ENCODE data around the gene BUD23. TPM values are rescaled to one million over a fixed set of nuclear protein-coding genes. Genes with fewer than 3 reads are reported as not detected.

Gene BUD23
- total and polyA plus RNA-seq, 7 donors: 34.2 to 86.8 (median 37.1) TPM

DNA sequence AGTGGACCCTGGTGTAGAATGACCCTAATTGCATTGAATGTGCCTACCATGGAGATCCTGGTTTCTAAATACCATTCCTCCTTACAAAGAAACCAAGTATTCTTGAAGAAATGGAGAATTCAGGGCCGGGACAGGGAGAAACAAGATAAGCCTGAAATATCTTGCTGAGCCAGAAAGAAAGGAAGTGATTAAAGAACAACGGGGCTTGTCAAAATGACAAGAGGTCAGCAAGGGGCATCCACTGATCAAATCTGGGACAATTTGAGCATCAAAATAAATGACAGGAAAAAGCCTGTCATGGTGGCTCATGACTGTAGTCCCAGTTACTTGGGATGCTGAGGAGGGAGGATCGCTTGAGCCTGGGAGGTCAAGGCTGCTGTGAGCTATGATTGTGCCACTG is 47.1 kb downstream of the BUD23 start:
- no peaks in the 10 kb centered on the region for H3K9me3 ChIP-seq
- no peak overlapping the region for H3K4me3 ChIP-seq
- peaks cover 0 to 9% (median 0%) of the 10 kb centered on the region in 3 donors for H3K27me3 ChIP-seq
- no peak overlapping the region for H3K27ac ChIP-seq
- intact Hi-C loops (cut with DNase I): loop anchor here (10.0 kb wide), 1 partner anchor 114 kb away; the partner anchor contains the start of gene METTL27
- DNase-seq: no peak
- H3K4me1 ChIP-seq: peaks cover 0 to 4% (median 0%) of the 10 kb centered on the region in 4 donors
- 33 to 47% methylated on average over 3 of the region's 3 CpGs for WGBS, 2 donors
- TF ChIP-seq EP300 (IDR thresholded peaks at IDR 0.05) (no peak), POLR2AphosphoS5 (IDR thresholded peaks at IDR 0.05) (no peak), POLR2A (IDR thresholded peaks at IDR 0.05) (no peak)
- TF ChIP-seq, protein P1, sequence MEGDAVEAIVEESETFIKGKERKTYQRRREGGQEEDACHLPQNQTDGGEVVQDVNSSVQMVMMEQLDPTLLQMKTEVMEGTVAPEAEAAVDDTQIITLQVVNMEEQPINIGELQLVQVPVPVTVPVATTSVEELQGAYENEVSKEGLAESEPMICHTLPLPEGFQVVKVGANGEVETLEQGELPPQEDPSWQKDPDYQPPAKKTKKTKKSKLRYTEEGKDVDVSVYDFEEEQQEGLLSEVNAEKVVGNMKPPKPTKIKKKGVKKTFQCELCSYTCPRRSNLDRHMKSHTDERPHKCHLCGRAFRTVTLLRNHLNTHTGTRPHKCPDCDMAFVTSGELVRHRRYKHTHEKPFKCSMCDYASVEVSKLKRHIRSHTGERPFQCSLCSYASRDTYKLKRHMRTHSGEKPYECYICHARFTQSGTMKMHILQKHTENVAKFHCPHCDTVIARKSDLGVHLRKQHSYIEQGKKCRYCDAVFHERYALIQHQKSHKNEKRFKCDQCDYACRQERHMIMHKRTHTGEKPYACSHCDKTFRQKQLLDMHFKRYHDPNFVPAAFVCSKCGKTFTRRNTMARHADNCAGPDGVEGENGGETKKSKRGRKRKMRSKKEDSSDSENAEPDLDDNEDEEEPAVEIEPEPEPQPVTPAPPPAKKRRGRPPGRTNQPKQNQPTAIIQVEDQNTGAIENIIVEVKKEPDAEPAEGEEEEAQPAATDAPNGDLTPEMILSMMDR (IDR thresholded peaks at IDR 0.05): no peak
- peaks cover 0 to under 1% (median 0%) of the 10 kb centered on the region in 4 donors for H3K36me3 ChIP-seq

DNA sequence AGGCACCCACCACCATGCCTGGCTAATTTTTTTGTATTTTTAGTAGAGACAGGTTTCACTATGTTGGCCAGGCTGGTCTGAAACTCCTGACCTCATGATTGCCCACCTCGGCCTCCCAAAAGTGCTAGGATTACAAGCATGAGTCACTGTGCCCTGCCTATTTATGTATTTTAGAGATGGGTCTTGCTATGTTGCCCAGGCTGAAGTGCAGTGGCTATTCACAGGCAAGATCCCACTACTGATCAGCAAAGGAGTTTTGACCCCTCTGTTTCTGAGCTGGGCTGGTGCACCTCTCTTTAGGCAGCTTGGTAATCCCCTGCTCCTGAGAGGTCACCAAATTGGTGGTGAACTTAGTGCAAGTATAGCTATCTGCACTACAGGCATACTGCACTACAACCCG is 49.0 kb downstream of the BUD23 start:
- WGBS, 2 donors: 45 to 62% methylated on average over 2 of the region's 2 CpGs
- TF ChIP-seq EP300 (IDR thresholded peaks at IDR 0.05) (no peak), POLR2A (IDR thresholded peaks at IDR 0.05) (no peak), POLR2AphosphoS5 (IDR thresholded peaks at IDR 0.05) (no peak)
- TF ChIP-seq, protein P1 (IDR thresholded peaks at IDR 0.05): no peak
- H3K9me3 ChIP-seq: no peaks in the 10 kb centered on the region
- H3K27me3 ChIP-seq: no peaks in the 10 kb centered on the region
- no peak for DNase-seq
- intact Hi-C loops (cut with DNase I): loop anchor here (10.0 kb wide), 1 partner anchor 112 kb away; the partner anchor contains the start of gene METTL27
- no peak overlapping the region for H3K4me3 ChIP-seq
- H3K27ac ChIP-seq: no peak overlapping the region
- peaks cover 0 to 19% (median 5%) of the 10 kb centered on the region in 4 donors for H3K36me3 ChIP-seq
- peaks cover 0 to 8% (median 3%) of the 10 kb centered on the region in 4 donors for H3K4me1 ChIP-seq

DNA sequence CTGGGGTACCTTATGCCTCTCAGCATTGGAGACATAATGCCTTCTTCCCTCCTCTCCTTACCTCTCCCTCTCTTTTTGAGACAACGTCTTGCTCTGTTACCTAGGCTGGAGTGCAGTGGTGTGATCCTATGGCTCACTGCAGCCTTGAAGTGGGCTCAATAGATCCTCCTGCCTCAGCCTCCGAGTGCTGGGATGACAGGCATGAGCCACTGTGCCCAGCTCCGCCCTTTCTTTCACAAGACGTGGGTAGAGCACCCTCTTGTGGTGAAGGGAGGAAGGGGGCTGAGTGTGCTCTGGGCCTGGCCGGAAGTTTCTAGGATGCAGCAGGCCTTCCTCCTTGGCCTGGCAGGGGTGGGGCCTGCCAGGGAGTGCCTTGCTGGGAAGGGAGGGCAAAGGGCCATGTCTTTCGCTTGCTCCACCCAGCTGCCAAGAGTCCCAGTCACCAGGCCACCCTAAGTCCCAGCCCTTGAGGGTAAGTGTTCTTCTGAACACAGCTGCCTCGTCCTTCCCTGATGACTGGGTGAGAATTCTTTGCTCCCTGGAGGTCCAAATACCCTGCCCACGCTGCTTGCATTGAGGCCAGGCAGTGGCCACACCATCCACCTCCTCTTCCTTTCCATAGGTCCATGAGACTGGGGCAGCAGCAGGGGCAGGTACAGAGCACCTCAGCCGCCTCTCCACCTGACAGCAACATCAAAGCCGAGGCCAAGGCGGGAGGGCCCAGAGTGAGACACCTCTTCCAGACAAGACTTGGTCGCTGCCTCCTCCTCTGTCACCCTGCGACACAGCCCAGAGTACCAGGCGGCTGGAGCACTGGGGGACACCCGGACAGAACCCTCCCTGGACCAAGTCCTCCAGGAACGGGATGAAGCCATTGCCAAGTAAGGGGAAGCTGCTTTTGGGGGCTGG is 51.5 kb downstream of the BUD23 start:
- WGBS, 2 donors: 12 to 57% methylated on average over 16 of the region's 16 CpGs
- DNase-seq: peak; percentile 86
- intact Hi-C loops (cut with DNase I): loop anchor here (10.0 kb wide), 1 partner anchor 110 kb away; the partner anchor contains the start of gene METTL27
- TF ChIP-seq, protein P1 (IDR thresholded peaks at IDR 0.05): peak; percentile 52 to 78 (median 60)
- TF ChIP-seq POLR2AphosphoS5 (IDR thresholded peaks at IDR 0.05) (no peak), EP300 (IDR thresholded peaks at IDR 0.05) (no peak)
- H3K27me3 ChIP-seq: no peaks in the 10 kb centered on the region
- H3K4me3 ChIP-seq: no peak overlapping the region
- H3K4me1 ChIP-seq: peaks cover 0 to 22% (median 17%) of the 10 kb centered on the region in 4 donors
- no peaks in the 10 kb centered on the region for H3K9me3 ChIP-seq
- H3K36me3 ChIP-seq: peaks cover 0 to 19% (median 6%) of the 10 kb centered on the region in 4 donors
- peak overlapping the region in 2 of 4 donors; percentile 31 to 42 for H3K27ac ChIP-seq

DNA sequence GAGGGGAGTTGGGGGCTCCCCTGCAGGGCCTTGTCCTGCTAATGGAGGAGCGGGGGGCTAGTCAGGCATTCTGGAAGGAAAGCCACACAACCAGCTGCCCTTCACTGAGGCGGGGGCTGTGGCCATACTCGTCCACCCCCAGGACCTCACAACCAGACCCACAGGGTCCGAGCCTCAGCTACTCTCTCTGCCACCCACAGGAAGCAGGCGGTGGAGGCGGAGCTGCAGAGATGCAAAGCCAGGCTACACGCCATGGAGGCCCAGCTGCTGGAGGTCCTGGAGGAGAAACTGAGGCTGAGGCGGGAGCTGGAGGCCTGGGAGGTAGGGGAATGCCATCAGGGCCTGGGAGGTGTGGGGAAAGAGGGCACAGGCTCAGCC is 52.1 kb downstream of the BUD23 start:
- intact Hi-C loops (cut with DNase I): loop anchor here (10.0 kb wide), 1 partner anchor 109 kb away; the partner anchor contains the start of gene METTL27
- H3K27ac ChIP-seq: peak overlapping the region in 2 of 4 donors; percentile 31 to 42

More for the DNA sequence above, 52.1 kb downstream of the BUD23 start:
- H3K36me3 ChIP-seq: peaks cover 0 to 19% (median 6%) of the 10 kb centered on the region in 4 donors
- H3K4me1 ChIP-seq: peaks cover 0 to 22% (median 17%) of the 10 kb centered on the region in 4 donors
- WGBS, 2 donors: 61 to 90% methylated on average over 8 of the region's 8 CpGs
- no peak for DNase-seq
- no peak for TF ChIP-seq POLR2AphosphoS5 (IDR thresholded peaks at IDR 0.05)
- no peak for TF ChIP-seq EP300 (IDR thresholded peaks at IDR 0.05)
- no peak for TF ChIP-seq POLR2A (IDR thresholded peaks at IDR 0.05)
- TF ChIP-seq, protein P1 (IDR thresholded peaks at IDR 0.05): no peak
- H3K9me3 ChIP-seq: no peaks in the 10 kb centered on the region
- H3K27me3 ChIP-seq: no peaks in the 10 kb centered on the region
- H3K4me3 ChIP-seq: no peak overlapping the region
